Testis (tissue), 3 donors: ENCODE measurements around the gene CARS1. TPM values are rescaled to one million over a fixed set of nuclear protein-coding genes. Genes with fewer than 3 reads are reported as not detected.

Source experiments
- DNase-seq: peaks from one replicate; pipeline ENCODE4 v3.0.0-alpha.2; 2019
- H3K27ac ChIP-seq, 2 donors: fragments of 200-600 bp; sonication (generic); one replicate each; pipeline ENCODE4 v1.5.1; 2019
- H3K27me3 ChIP-seq: fragments of 200-600 bp; sonication (generic); one replicate; pipeline ENCODE4 v1.5.1; 2019
- H3K36me3 ChIP-seq: fragments of 200-600 bp; sonication (generic); one replicate; pipeline ENCODE4 v1.5.1; 2017; ENCODE audit warnings: low read depth; ENCODE audit errors: missing control alignments
- H3K4me1 ChIP-seq: fragments of 200-600 bp; sonication (generic); one replicate; pipeline ENCODE4 v1.5.1; 2019
- H3K4me3 ChIP-seq, 2 donors: fragments of 200-600 bp; sonication (generic); one replicate each; pipeline ENCODE4 v1.5.1; 2017 to 2019
- H3K9me3 ChIP-seq: fragments of 200-600 bp; sonication (generic); one replicate; pipeline ENCODE4 v1.5.1; 2017
- POLR2A ChIP-seq: fragments of 450-650 bp; IDR thresholded peaks from one replicate; pipeline ENCODE4 v1.6.1; 2017; ENCODE audit warnings: antibody characterized with exemption, mild to moderate bottlenecking, moderate library complexity
- WGBS, 2 donors: methylation state at CpG; one replicate each; pipeline ENCODE4 v1.1.5; 2018; 5-methylcytosine and 5-hydroxymethylcytosine counted together
- intact Hi-C: fragments of 100-400 bp; cut with DNase I; formaldehyde crosslinking; loops from one replicate; pipeline ENCODE4 v1.15.1; 2023; ENCODE audit warnings: low total_unique reads
- polyA plus RNA-seq: library from polyadenylated mRNA; stranded (reverse); fragments of 350-450 nt; fragmentation: Illumina TruSeq; extraction: RNeasy Lipid Tissue Mini Kit (QIAGEN cat#74804); gene quantifications from one replicate; pipeline ENCODE4 v1.2.3, GENCODE V29; 2014; ENCODE audit warnings: low read depth, low replicate concordance; ENCODE audit not compliant: insufficient read depth
- total RNA-seq, 2 donors: library from RNA; depleted of rRNA; stranded (reverse); fragments of >200 nt; gene quantifications; one replicate each; pipeline ENCODE4 v1.2.3, GENCODE V29; 2016
- TF ChIP-seq, protein P1 (sequence below), 3 experiments: fragments of 450-650 bp in 2 of 3; fragments of 200-600 bp in 1 of 3; sonication (generic) in 1 of 3; IDR thresholded peaks; one replicate each; pipeline ENCODE4 v1.5.1; 2016 to 2019; ENCODE audit warnings: antibody characterized with exemption in 3 of 3, mild to moderate bottlenecking in 2 of 3, moderate library complexity in 1 of 3

The CARS1 gene
- total and polyA plus RNA-seq, 3 donors from 2014 or later = 34.8 to 48.2 (median 43.8) TPM

GRCh38 chr11:3096909-3097530 lies 39.8 kb upstream of the CARS1 start:
- 85 to 94% methylated on average over 10 of the region's 10 CpGs for WGBS, 2 donors
- H3K27me3 ChIP-seq = no peaks in the 10 kb centered on the region
- intact Hi-C loops = loop anchor here (10.0 kb wide), 1 partner anchor 58 kb away; no protein-coding TSS in a partner anchor
- H3K4me1 ChIP-seq = peaks cover 2% of the 10 kb centered on the region
- H3K27ac ChIP-seq = no peak overlapping the region
- H3K36me3 ChIP-seq = no peaks in the 10 kb centered on the region
- TF ChIP-seq POLR2A = no peak
- TF ChIP-seq, protein P1, sequence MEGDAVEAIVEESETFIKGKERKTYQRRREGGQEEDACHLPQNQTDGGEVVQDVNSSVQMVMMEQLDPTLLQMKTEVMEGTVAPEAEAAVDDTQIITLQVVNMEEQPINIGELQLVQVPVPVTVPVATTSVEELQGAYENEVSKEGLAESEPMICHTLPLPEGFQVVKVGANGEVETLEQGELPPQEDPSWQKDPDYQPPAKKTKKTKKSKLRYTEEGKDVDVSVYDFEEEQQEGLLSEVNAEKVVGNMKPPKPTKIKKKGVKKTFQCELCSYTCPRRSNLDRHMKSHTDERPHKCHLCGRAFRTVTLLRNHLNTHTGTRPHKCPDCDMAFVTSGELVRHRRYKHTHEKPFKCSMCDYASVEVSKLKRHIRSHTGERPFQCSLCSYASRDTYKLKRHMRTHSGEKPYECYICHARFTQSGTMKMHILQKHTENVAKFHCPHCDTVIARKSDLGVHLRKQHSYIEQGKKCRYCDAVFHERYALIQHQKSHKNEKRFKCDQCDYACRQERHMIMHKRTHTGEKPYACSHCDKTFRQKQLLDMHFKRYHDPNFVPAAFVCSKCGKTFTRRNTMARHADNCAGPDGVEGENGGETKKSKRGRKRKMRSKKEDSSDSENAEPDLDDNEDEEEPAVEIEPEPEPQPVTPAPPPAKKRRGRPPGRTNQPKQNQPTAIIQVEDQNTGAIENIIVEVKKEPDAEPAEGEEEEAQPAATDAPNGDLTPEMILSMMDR (IDR thresholded peaks at IDR 0.05) = no peak
- DNase-seq = no peak
- no peak overlapping the region for H3K4me3 ChIP-seq
- no peaks in the 10 kb centered on the region for H3K9me3 ChIP-seq

- intact Hi-C loops = loop anchor here (10.0 kb wide), 1 partner anchor 59 kb away; no protein-coding TSS in a partner anchor
- H3K9me3 ChIP-seq = no peaks in the 10 kb centered on the region
- peaks cover 2% of the 10 kb centered on the region for H3K4me1 ChIP-seq
- TF ChIP-seq POLR2A = no peak
- TF ChIP-seq, protein P1 (IDR thresholded peaks at IDR 0.05) = no peak
- no peak for DNase-seq
- no peak overlapping the region for H3K4me3 ChIP-seq
- H3K27ac ChIP-seq = peak overlapping the region in 1 of 2 donors; percentile 36
- H3K27me3 ChIP-seq = no peaks in the 10 kb centered on the region
- H3K36me3 ChIP-seq = no peaks in the 10 kb centered on the region
- 67% methylated on average over 15 of the region's 15 CpGs for WGBS, 2 donors
Observed at GRCh38 chr11:3095712-3096361, 38.6 kb upstream of the CARS1 start.

GRCh38 chr11:3094223-3094824 lies 37.1 kb upstream of the CARS1 start:
- H3K4me1 ChIP-seq = no peaks in the 10 kb centered on the region
- no peak overlapping the region for H3K4me3 ChIP-seq
- H3K27ac ChIP-seq = no peak overlapping the region
- H3K36me3 ChIP-seq = no peaks in the 10 kb centered on the region
- no peaks in the 10 kb centered on the region for H3K9me3 ChIP-seq
- TF ChIP-seq POLR2A = no peak
- TF ChIP-seq, protein P1 (IDR thresholded peaks at IDR 0.05) = no peak
- 85 to 90% methylated on average over 6 to 20 of the region's 21 CpGs for WGBS, 2 donors
- H3K27me3 ChIP-seq = no peaks in the 10 kb centered on the region
- intact Hi-C loops = loop anchor here (5.0 to 10.0 kb wide), 2 partner anchors 57 to 60 kb away; no protein-coding TSS in a partner anchor
- DNase-seq = no peak

DNA sequence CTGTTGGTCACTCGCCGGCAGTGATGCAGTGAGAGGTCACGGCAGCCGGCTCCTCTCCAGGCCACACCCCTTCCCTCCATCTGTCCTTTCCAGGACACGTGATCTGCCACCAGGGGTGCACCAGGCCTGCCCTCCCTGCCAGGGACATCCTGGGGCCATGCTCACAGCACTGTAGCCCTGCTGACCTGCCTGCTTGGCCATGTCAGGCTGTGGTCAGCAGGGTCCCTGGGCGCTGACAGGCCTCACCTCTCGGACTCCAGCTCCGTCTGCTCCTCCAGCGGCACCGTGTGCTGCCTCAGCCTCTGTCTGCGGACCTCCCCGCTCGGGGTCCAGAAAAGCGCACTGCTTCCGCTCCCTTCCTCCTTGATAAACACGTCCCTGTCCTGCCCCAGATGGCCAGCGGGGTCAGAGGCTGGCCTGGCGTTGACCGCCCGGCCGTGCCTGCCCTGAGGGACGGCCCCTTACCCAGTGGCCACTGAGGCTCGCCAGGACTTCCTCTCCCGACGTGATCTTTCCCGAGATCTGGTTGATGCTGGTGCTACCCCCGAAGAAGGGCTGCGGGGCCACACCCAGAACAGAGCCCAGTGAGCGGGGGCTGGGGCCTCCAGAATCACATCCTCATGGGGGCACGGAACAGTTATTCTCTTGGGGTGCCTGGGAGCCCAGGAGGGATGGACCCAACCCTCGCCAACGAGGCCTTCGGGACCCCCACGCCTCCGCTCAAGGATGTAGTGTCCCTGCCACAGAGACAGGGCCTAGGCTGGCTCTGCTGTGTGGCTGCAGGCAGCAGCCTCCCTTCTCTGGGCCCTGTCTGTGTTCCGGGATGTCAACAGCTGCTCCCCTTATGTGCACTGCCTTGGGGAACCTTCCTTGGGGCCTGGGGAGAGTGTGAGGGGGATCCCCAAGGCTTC lies 36.3 kb upstream of the CARS1 start:
- Histone ChIP-seq H3K9me3 (no peaks in the 10 kb centered on the region), H3K27me3 (no peaks in the 10 kb centered on the region), H3K4me1 (no peaks in the 10 kb centered on the region), H3K4me3 (no peak overlapping the region), H3K27ac (no peak overlapping the region), H3K36me3 (no peaks in the 10 kb centered on the region)
- WGBS, 2 donors = 85 to 86% methylated on average over 16 to 36 of the region's 36 CpGs
- TF ChIP-seq, protein P1 (IDR thresholded peaks at IDR 0.05) = no peak
- TF ChIP-seq POLR2A = no peak
- DNase-seq = no peak
- intact Hi-C loops = loop anchor here (5.0 to 10.0 kb wide), 2 partner anchors 56 to 61 kb away; no protein-coding TSS in a partner anchor
